Spinal cord (tissue), 10 donors: ENCODE data around the gene GOLGA6L26. TPM values are rescaled to one million over a fixed set of nuclear protein-coding genes. Genes with fewer than 3 reads are reported as not detected.
"Not testable (repeated sequence)": the region's sequence is repeated elsewhere in the genome, so short reads cannot be mapped to it uniquely, and the experiment has no call there.

ENCODE experiments used
- DNase-seq, 6 donors: peaks; one replicate each; pipeline versions ENCODE4 v3.0.0 to v3.0.0-alpha.2; 2013 to 2015; ENCODE audit warnings: low spot score in 6 of 6, low read depth in 4 of 6
- H3K27ac ChIP-seq: one replicate; pipeline ENCODE4 v1.5.1; 2013; ENCODE audit warnings: low read depth, low read length, control low read depth
- H3K27me3 ChIP-seq: one replicate; pipeline ENCODE4 v1.6.1; 2013; ENCODE audit warnings: low read length; ENCODE audit not compliant: control insufficient read depth, insufficient read depth
- H3K36me3 ChIP-seq: one replicate; pipeline ENCODE4 v1.6.1; 2013; ENCODE audit warnings: low read length; ENCODE audit not compliant: control insufficient read depth, insufficient read depth
- H3K4me1 ChIP-seq: one replicate; pipeline ENCODE4 v1.6.1; 2013; ENCODE audit warnings: low read length; ENCODE audit not compliant: control insufficient read depth, insufficient read depth
- H3K4me3 ChIP-seq: one replicate; pipeline ENCODE4 v1.5.1; 2013; ENCODE audit warnings: low read depth, low read length, control low read depth
- H3K9me3 ChIP-seq: one replicate; pipeline ENCODE4 v1.6.1; 2013; ENCODE audit warnings: low read length; ENCODE audit not compliant: control insufficient read depth, insufficient read depth
- WGBS: methylation state at CpG from one replicate; pipeline ENCODE4 v1.1.5; 2013; ENCODE audit warnings: missing lambda C conversion rate; ENCODE audit not compliant: insufficient coverage; 5-methylcytosine and 5-hydroxymethylcytosine counted together
- polyA plus RNA-seq, 2 donors: library from polyadenylated mRNA; unstranded; fragments of 120-200 nt; gene quantifications; one replicate each; pipeline ENCODE4 v1.2.1, GENCODE V29; 2013; ENCODE audit not compliant: insufficient read length in 2 of 2
- total RNA-seq, 2 donors: library from RNA; depleted of rRNA in 1 of 2; stranded (reverse); fragments of 120-200 nt in 1 of 2; fragments of >200 nt in 1 of 2; gene quantifications; one replicate each; pipeline versions ENCODE4 v1.2.3 to v1.2.4, GENCODE V29; 2013 to 2014
- donor health status: healthy.

GOLGA6L26 gene
- total and polyA plus RNA-seq, 4 donors, result not detected

GRCh38 chr15:23364261-23364660 lies 30.3 kb upstream of the GOLGA6L26 start:
- WGBS, result 88% methylated on average over 3 of the region's 9 CpGs
- H3K4me3 ChIP-seq, H3K4me1 ChIP-seq, H3K36me3 ChIP-seq, H3K9me3 ChIP-seq, DNase-seq, H3K27me3 ChIP-seq, H3K27ac ChIP-seq: not testable (repeated sequence)

- not testable (repeated sequence) for H3K9me3 ChIP-seq, H3K27ac ChIP-seq, H3K36me3 ChIP-seq, DNase-seq, H3K27me3 ChIP-seq, H3K4me3 ChIP-seq, H3K4me1 ChIP-seq
- no CpG with 5 or more reads among the region's 5 CpGs for WGBS
Measured at GRCh38 chr15:23362622-23363021, 28.6 kb upstream of the GOLGA6L26 start.

- DNase-seq, H3K9me3 ChIP-seq, H3K27me3 ChIP-seq, H3K36me3 ChIP-seq, H3K4me1 ChIP-seq, H3K4me3 ChIP-seq, H3K27ac ChIP-seq: not testable (repeated sequence)
- WGBS, result no CpG with 5 or more reads among the region's 8 CpGs
Measured at GRCh38 chr15:23354448-23354847, 20.5 kb upstream of the GOLGA6L26 start, which contains the start of gene GOLGA8S. GOLGA8S (plus strand) TSS chr15:23354748; CDS start chr15:23354810, 62 bp downstream.

- H3K4me3 ChIP-seq, H3K27ac ChIP-seq, H3K9me3 ChIP-seq, DNase-seq, H3K4me1 ChIP-seq, H3K27me3 ChIP-seq: not testable (repeated sequence)
- peaks cover 17% of the 10 kb centered on the region for H3K36me3 ChIP-seq
- 93% methylated on average over 12 of the region's 13 CpGs for WGBS
Measured at GRCh38 chr15:23311233-23311632, 22.8 kb downstream of the GOLGA6L26 start.

- not testable (repeated sequence) for H3K4me1 ChIP-seq, H3K4me3 ChIP-seq, DNase-seq, H3K27ac ChIP-seq, H3K27me3 ChIP-seq, H3K9me3 ChIP-seq
- 93% methylated on average over 3 of the region's 7 CpGs for WGBS
- peaks cover 14% of the 10 kb centered on the region for H3K36me3 ChIP-seq
Measured at GRCh38 chr15:23305921-23306320, 28.1 kb downstream of the GOLGA6L26 start.

DNA sequence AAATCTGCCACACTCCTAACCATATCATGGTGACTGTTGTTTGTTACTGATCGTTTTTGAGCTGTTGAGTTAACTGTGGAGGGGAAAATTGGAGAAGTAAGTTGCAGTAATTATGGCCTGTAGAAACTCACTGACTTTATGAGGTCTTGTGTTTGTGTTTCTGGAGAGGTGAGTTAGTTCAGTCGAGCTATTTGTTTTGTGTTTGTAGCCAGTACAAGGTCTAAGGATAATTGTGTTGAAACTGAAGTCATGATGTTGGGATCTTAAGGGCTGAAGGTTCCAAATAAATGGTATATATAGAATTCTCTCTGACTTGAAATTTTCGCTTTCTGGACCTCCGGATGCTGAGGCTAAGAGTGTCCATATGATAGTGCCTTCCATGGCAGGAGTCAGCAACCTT lies 29.2 kb downstream of the GOLGA6L26 start:
- 30% methylated on average over 2 of the region's 4 CpGs for WGBS
- not testable (repeated sequence) for H3K4me1 ChIP-seq, H3K4me3 ChIP-seq, H3K36me3 ChIP-seq, H3K27ac ChIP-seq, H3K27me3 ChIP-seq, DNase-seq, H3K9me3 ChIP-seq

DNA sequence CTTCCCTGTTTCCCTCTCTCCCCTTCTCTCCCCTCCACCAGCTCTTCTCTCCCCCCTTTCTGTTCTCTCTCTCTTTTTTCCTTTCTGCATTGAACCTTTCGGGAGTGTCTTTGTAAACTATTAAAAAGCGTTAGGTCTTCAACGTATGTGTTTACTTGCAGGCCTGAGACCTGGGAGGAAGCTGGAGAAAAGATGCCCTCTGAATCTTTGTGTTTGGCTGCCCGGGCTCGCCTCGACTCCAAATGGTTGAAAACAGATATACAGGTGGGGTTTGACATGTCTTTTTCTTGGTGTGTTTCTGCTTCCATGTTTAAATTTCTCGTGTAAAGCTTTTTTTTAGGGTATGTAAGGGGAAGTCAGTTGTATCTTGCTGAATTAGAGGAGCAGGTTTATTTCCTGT lies 29.7 kb downstream of the GOLGA6L26 start:
- H3K9me3 ChIP-seq, H3K36me3 ChIP-seq, H3K27ac ChIP-seq, DNase-seq, H3K27me3 ChIP-seq, H3K4me1 ChIP-seq: not testable (repeated sequence)
- peak overlapping the region; percentile 14 for H3K4me3 ChIP-seq
- 7% methylated on average over 5 of the region's 7 CpGs for WGBS

GRCh38 chr15:23303654-23304053 lies 30.3 kb downstream of the GOLGA6L26 start:
- H3K4me3 ChIP-seq, result peak overlapping the region; percentile 14
- H3K27ac ChIP-seq, H3K9me3 ChIP-seq, H3K36me3 ChIP-seq, H3K4me1 ChIP-seq, H3K27me3 ChIP-seq: not testable (repeated sequence)
- 0% methylated on average over 26 of the region's 55 CpGs for WGBS
- DNase-seq, result peak in 2 of 6 donors; percentile 2 to 4

- not testable (repeated sequence) for H3K27me3 ChIP-seq, H3K27ac ChIP-seq, H3K4me1 ChIP-seq, DNase-seq, H3K9me3 ChIP-seq, H3K4me3 ChIP-seq, H3K36me3 ChIP-seq
- no CpG with 5 or more reads among the region's 33 CpGs for WGBS
Measured at GRCh38 chr15:23303246-23303645, 30.8 kb downstream of the GOLGA6L26 start.
